Right lobe of liver (tissue), 4 donors: ENCODE results near the gene MAP3K12.

ENCODE experiments used
- POLR2A ChIP-seq: fragments of 450-650 bp; IDR thresholded peaks from one replicate; pipeline ENCODE4 v1.6.1; 2017; ENCODE audit warnings: antibody characterized with exemption, mild to moderate bottlenecking
- TF ChIP-seq, protein P1 (sequence below), 4 donors: fragments of 200-600 bp in 3 of 4; fragments of 450-650 bp in 1 of 4; IDR thresholded peaks; one replicate each; pipeline versions ENCODE4 v1.5.1 to v1.8.0; 2016 to 2022; ENCODE audit warnings: antibody characterized with exemption in 4 of 4, mild to moderate bottlenecking in 2 of 4
- donor health status: DM: no; HTN: no; CAD: no.
- donor health status: DM: no; HTN: no; CAD: no.
- donor health status: DM: no; HTN: yes; CAD: no.

DNA sequence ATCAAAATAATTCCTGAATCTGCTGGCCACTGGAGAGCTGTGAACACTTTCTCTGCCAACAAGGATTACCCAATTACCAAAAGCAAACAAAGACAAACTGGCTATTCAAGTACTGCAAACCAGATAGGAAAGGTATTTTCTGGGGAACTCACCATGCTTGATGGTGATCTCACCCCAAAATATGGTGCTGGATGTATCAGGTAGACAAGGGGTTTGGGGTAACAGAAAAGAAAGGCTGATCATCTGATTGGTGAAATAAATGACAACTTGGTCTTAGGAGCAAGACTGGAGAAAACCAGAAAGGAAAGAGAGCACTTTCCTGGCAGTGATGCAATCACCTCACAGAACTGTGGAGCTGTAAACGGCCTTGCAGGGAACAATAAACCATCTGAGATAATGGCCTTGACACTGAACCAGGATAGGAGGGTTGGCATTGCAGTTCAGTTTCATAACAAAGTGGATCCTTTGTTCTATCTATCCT, 39.0 kb upstream of the MAP3K12 start:
- TF ChIP-seq, protein P1, sequence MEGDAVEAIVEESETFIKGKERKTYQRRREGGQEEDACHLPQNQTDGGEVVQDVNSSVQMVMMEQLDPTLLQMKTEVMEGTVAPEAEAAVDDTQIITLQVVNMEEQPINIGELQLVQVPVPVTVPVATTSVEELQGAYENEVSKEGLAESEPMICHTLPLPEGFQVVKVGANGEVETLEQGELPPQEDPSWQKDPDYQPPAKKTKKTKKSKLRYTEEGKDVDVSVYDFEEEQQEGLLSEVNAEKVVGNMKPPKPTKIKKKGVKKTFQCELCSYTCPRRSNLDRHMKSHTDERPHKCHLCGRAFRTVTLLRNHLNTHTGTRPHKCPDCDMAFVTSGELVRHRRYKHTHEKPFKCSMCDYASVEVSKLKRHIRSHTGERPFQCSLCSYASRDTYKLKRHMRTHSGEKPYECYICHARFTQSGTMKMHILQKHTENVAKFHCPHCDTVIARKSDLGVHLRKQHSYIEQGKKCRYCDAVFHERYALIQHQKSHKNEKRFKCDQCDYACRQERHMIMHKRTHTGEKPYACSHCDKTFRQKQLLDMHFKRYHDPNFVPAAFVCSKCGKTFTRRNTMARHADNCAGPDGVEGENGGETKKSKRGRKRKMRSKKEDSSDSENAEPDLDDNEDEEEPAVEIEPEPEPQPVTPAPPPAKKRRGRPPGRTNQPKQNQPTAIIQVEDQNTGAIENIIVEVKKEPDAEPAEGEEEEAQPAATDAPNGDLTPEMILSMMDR (IDR thresholded peaks at IDR 0.05), result no peak
- no peak for TF ChIP-seq POLR2A
